HG03280 (cell line): Measurements from ENCODE around the gene DCST1.

Experiments used
- ATAC-seq: cut with Tn5 transposase; IDR thresholded peaks from one replicate; pipeline ENCODE4 v1.9.1; 2021; ENCODE audit warnings: mild to moderate bottlenecking, moderate library complexity; ENCODE audit not compliant: unreplicated experiment

Gene DCST1

DNA sequence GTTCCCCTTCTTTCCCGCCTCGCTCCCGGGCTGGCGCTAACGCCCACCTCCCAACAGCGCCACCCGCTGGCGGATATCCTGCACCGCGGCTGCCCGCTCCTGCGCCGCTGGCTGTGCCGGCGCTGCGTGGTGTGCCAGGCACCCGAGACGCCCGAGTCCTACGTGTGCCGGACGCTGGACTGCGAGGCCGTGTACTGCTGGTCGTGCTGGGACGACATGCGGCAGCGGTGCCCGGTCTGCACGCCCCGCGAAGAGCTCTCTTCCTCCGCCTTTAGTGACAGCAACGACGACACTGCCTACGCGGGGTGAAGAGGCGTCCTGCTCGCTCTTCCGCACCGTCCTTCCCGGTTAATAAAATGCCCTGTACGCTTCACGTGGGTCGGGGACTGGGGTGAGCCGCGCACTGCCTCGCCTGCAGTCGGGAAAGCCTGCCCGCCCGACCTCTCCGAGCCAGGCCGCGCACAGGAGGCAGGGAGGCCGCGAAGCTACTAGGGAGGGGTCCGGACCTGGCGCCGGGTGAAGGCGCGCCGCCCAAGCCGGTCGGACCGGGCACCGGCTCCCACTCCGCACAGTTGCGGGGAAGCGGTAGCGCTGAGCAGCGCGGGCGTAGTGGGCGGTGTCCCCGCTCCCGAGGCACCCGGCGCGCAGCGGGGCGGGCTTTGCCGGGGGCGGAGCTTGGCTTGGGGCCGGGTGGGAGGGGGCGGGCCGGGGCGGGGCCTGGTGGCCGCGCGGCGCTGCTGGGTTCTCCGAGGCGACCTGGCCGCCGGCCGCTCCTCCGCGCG is 17.1 kb downstream of the DCST1 start, which contains the start of gene ADAM15:
TSS of gene ADAM15 (plus strand) at position 757 of the 782 bp plus-strand sequence. CDS start 71 bp downstream, outside the sequence.
- ATAC-seq = peak; percentile 62

- peak; percentile 11 for ATAC-seq
These were observed 17.7 kb downstream of the DCST1 start for GRCh38 chr1:155051342-155051776.

GRCh38 chr1:155051777-155052398 is 18.3 kb downstream of the DCST1 start:
- ATAC-seq = no peak

DNA sequence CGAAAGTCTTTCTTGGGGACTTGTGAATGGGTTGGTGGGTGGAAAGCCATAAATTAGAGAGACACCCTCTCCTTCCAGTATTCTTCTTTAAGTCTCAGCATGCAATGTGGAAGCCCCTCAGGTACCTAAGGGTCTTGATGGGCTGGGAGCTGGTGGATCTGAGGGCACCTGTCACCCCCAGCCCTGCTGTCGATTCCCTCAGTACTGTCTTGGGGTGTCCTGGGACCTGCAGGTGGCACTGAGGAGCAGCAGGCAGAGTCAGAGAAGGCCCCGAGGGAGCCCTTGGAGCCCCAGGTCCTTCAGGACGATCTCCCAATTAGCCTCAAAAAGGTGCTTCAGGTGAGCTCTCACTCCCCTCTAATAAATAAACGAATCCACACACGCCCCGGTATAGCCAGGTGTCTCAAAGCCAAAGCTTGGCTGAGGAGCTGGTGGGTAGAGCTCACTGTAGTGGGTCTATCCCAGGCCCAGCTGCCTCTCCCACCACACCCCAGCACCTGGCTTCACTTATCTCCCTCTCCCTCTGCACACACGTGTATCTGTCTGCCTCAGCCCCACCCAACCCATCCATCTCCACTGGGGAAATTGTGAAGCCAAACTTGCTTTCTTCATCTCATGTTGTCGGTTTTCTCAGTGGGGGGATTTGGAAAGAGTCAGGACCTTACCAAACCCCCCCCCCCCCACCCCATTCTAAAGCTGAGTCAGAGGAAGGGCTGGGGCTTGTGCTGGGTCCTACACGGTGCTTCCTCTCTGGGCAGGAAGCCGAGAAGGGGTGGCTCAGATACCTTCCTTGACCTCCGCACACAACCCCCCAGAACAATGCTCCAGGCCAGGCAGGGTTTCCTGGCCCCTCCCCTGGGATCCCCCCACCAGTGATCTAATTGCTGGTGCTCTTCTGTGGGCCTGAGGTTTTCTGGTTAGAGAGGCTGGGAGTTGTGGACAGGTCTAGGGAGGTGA is 19.1 kb downstream of the DCST1 start:
- no peak for ATAC-seq

DNA sequence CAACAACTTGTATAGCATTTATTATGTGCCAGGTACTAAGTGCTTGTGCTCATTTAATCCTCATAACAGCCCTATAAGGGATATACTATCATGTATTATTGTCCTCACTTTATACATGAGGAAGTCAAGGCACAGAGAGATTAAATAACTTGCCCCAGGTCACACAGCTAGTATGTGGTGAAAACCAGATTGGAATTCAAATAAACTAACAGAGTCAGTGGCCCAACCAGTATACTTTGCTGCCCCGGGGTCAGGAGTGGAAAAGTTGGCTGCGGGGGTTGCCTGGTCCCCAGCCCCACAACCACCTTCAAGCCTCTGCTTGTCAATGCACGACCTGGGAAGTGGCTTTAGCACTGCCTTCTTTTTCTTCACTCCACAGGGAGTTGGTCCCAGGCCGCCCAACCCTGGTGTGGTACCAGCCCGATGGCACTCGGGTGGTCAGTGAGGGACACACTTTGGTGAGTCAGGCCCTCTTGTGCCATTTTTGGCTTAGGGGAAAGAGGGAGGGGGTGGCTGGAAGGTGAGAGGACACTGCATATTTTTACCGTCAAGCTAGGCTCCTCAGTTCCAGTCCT is 20.0 kb downstream of the DCST1 start:
- no peak for ATAC-seq

DNA sequence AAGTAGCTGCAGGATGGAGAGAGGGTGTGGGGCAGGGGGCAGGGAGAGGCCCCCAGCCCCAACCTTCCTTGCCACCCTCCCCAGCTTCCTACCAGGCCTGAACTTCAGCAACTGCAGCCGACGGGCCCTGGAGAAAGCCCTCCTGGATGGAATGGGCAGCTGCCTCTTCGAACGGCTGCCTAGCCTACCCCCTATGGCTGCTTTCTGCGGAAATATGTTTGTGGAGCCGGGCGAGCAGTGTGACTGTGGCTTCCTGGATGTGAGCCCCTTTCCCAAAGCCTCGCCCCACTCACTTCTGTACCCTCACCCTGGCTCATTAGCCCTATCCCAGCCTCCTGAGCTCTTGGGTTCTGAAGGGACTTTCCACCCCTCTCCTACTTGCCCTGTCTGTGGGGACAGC is 23.5 kb downstream of the DCST1 start:
- ATAC-seq = no peak

- ATAC-seq = no peak
These were observed 24.2 kb downstream of the DCST1 start for GRCh38 chr1:155057788-155058211.

- no peak for ATAC-seq
These were observed 27.1 kb downstream of the DCST1 start for GRCh38 chr1:155060736-155061135.

DNA sequence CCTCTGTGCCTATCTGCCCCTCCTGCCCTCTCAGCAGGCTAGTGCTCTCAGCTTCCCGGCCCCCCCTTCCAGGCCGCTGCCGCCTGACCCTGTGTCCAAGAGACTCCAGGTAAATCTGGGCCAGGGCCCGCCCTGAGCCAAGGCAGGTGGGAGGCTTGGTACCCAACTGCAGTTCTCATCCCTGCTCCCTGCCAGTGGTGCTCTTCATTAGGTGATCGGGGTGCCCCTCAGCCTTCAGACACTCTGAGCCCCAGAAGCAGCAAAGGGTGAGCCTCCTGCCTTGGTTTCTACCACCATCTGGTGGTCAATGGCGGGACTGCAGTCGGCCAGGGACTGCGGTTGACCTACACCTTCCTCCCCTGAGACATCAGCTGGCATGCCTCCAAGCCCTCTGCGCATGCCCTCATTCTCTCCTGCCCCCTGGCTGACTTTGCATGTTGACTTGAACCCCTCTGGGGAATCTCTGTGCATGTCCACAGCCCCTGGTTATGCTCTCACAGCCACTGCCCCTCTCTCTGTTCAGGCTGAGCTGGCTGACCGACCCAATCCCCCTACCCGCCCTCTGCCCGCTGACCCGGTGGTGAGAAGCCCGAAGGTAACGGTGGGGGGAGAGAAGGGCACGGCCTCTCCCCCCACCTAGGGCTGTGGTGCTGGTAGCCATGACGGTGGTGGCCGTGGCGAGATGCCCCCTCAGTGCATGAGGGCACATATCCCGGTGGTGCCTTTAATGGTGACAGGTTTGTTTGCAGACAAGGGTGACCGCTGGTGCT is 27.9 kb downstream of the DCST1 start:
- peak; percentile 37 for ATAC-seq

GRCh38 chr1:155062151-155062686 is 28.6 kb downstream of the DCST1 start:
- ATAC-seq = no peak

- ATAC-seq = no peak
These were observed 29.2 kb downstream of the DCST1 start for GRCh38 chr1:155062702-155063411.

- ATAC-seq = peak; percentile 62
These were observed 30.0 kb downstream of the DCST1 start, which contains the start of gene EFNA4 for GRCh38 chr1:155063550-155064110. TSS of gene EFNA4 (plus strand) at chr1:155063740. CDS start at chr1:155063824, 84 bp downstream.

GRCh38 chr1:155064111-155064831 is 30.6 kb downstream of the DCST1 start:
- no peak for ATAC-seq

GRCh38 chr1:155064832-155065429 is 31.3 kb downstream of the DCST1 start:
- ATAC-seq = no peak

DNA sequence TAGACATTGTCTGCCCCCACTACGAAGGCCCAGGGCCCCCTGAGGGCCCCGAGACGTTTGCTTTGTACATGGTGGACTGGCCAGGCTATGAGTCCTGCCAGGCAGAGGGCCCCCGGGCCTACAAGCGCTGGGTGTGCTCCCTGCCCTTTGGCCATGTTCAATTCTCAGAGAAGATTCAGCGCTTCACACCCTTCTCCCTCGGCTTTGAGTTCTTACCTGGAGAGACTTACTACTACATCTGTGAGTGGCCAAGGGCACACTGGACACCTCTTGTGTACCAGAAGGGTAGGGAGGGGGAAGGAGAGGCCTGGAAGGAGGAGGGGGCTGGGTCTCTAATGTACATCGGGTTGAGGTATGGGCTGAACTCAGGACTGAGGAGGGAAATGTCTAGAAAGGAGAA is 33.2 kb downstream of the DCST1 start:
- no peak for ATAC-seq

- ATAC-seq = no peak
These were observed 35.0 kb downstream of the DCST1 start for GRCh38 chr1:155068599-155068998.

DNA sequence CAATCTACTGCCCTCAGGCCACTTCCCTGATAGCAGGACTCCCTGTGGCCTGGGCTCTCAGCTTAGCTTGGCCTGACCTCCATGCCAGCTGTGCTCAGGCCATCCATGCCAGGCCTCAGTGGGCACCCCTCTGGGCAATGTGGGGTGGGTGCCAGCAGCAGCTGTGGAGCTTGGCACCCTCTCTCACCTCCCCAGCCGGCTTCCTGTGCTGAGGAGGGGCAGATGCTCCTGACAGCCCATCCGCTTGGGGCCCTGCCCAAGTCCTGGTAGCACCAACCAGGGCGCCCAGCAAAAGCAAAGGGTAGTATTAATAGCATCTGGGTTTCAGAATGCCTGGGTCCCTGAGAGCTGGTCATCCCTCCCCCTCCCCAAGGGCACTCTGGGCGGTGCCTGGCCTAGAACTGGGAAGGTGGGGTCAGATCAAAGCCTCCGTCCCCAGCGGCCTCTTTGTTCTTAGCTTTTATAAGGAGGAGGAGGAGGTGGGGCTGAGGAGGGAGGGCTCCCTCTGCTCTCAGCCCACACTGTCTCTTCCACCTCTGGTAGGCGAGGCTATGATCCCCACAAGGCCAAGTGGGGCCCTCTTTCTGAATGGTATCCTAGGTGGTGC is 36.0 kb downstream of the DCST1 start:
- ATAC-seq = no peak
